LoVo (cell line): ENCODE results near the gene PSMA2.

ENCODE experiments used
- DNase-seq: peaks from one replicate; pipeline ENCODE4 v3.0.0-alpha.2; 2016; ENCODE audit warnings: low spot score

PSMA2 gene

DNA sequence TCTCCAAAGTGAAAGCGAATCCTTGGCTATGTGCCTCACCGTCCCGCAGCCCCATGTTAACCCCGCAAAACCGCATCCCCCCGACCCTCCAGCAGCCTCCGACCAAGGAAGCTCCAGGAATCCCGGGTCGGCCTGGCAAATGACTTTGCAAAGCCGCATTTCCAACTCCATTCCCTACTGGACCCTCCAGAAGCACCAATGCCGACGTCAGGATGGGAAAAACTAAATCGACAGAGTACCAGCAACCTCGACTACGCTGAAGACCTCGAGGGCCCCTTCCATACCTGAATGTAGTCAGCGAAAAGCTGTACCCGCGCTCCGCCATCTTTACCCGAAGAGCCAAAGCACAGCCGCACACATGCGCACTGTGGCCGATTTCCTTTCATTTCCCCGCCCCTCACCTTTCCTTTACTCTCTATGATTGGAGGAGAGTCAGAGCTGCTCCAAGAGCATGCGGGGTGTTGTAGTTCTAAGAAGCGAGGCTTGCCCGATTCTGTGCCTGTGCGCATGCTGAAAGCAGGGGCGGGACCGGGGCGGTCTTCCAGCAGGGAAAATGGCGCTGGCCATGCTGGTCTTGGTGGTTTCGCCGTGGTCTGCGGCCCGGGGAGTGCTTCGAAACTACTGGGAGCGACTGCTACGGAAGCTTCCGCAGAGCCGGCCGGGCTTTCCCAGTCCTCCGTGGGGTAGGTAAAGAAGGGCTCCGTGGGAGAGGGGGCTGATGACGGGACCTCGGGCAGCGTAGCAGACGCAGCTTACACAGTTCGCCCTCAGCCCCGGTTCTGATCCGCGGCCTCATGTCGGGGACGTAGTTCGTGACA lies at the start of gene PSMA2, which contains the start of gene MRPL32:
Gene PSMA2, minus strand, starts transcription at position 341 of the 818 bp plus-strand sequence. Its CDS starts 16 bp downstream, at position 325.
Gene MRPL32, plus strand, starts transcription at position 543 of the 818 bp plus-strand sequence. Its CDS starts 11 bp downstream, at position 554.
- DNase-seq: peak; percentile 100

DNA sequence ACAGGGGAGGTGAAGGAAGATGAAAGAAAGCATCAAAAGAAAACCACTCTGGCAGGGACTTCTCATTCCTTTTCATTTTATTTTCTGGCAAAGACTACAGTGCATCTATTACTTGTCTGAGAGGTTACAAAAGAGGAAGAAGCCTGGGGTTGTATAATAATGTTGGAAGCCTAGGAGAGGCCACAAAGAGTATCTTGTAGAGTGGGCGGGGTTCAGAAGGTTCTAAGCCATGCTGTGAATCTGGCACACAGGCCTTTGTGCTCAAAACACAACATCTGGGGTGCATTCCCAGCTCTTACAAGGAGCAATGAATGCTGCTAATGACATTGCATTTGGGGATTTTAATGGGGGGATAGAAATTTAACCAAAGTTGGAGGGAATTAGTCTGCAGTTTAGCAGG lies 49.6 kb upstream of the PSMA2 start:
- DNase-seq: no peak

DNA sequence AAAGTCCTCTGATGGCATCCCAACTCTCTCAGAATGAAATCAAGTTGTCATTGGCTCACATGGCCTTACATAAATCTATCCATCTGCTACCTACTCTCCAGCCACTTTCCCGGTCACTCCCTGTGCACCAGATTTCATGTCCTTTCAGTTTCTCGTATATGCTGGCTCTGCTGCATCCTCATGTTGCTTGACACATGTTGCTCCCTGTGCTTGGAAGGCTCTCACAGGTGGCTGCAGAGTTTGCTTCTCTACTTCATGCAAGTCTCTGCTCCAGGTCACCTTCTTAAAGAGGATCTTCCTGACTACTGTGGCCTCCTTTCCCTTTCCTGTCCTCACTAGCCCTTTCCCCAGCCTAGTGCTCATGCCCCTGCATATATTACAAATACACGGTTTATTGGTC lies 48.5 kb upstream of the PSMA2 start:
- no peak for DNase-seq

DNA sequence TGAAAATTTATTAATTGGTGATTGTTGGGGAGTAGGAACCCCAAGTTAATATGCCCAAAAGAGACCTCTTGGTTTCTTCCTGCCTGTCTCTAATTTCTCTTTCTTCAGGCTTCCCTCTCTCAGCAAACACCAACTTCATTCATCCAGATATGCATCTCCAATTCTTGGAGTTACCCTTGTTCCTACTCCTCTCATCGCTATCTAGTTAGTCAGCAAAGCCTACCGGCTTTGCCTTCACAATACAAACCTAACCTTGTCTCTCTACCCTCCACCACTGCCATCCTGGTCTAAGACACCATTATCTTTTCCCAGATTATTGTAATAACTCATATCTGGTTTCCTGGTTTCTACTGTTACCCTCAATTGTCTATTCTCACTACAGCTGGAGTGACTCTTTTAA lies 48.1 kb upstream of the PSMA2 start:
- no peak for DNase-seq

DNA sequence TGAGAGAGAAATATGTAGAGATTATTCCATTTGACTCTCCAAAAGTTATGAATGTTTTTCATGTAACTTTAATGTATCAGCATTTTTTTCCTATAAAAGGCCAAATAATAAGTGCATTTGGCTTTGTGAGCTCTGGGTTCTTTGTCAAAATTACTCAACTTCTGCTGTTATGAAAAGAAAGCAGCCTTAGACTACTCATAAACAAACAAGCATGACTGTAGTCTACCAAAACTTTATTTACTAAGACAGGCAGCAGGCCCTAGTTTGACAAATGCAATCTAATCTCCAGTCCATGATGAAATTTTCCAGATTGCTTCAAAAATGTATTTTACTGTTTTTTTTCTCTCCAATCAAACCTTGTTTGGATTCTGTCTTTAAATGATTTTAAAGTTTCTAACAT lies 46.5 kb upstream of the PSMA2 start:
- DNase-seq: no peak

GRCh38 chr7:42976371-42976770 lies 44.4 kb upstream of the PSMA2 start:
- no peak for DNase-seq

- DNase-seq: no peak
Measured at GRCh38 chr7:42972699-42973500, 40.9 kb upstream of the PSMA2 start.

GRCh38 chr7:42967391-42967790 lies 35.4 kb upstream of the PSMA2 start:
- DNase-seq: no peak

GRCh38 chr7:42964849-42965805 lies 33.2 kb upstream of the PSMA2 start:
- DNase-seq: no peak

DNA sequence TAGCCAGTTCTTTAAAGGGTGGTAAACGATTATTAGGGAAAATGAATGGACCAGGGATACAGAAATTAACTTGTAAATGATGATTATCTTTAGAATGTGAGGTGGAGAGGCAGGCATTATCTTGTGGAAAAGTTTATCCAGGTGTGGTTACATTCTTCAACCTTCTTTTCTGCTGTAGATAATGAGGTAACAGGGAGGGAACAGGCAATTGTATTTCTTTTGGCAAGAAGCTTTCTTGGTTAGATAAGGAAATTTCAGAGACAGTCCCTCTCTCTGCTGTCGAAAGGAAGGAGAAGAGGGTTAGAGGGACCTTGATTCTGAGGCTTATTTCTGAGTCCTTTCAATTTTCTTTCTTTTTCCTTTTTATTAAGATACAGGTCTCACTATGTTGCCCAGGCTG lies 32.3 kb upstream of the PSMA2 start:
- no peak for DNase-seq

- DNase-seq: no peak
Measured at GRCh38 chr7:42961170-42961569, 29.2 kb upstream of the PSMA2 start.

GRCh38 chr7:42960762-42961161 lies 28.8 kb upstream of the PSMA2 start:
- no peak for DNase-seq

DNA sequence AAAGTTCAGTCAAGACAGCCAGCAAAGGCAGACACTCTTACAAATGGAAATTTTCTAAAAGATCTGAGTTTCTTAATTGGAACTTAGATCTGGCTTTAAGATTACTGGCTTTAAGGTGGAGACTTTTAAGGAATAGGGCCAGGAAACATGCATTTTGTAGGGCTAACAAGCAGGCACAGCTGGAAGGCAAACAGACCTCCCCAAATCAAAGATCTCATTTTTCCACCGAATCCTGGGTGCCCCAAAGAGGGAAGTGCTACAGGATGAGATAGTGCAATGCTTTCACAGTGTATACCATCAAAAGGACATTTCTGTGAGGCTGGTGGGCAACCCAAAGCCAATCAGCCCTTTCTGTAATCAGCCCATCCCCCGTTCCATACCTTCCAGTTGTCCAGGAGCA lies 27.6 kb upstream of the PSMA2 start:
- DNase-seq: no peak

DNA sequence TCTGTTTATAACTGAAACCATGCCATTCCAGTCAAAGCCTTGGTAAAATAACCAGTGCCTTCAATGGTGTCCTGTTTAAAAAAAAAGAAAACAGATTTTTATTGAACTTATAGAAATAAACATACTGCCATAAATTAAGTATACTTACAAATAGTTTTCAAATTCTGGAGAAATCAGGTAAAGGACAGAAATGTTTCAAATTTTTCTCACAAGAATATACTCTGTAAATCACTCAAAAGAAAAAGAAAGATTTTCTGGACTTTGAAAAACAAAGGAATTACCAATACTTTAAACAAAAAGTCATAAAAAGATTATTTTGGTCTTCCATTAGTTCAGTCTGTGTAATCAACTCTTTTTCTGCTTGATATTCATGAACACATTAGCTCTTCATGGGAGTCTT lies 24.1 kb upstream of the PSMA2 start:
- DNase-seq: no peak

GRCh38 chr7:42953994-42954393 lies 22.0 kb upstream of the PSMA2 start:
- DNase-seq: no peak

DNA sequence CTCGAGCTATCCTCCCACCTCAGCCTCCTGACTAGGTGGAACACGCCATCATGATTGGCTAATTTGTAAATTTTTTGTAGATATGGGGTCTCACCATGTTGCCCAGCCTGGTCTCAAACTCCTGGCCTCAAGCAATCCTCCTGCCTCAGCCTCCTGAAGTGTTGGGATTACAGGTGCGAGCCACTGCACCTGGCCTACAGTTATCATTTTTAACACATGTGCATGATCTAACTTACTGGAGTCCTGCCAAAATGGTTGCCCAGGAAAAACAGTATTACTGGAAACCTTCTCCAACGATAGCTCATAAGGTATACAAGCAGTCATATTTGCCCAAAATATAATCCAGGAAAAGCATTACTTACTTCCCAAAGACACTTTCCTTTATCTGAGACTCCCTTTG lies 20.4 kb upstream of the PSMA2 start:
- DNase-seq: no peak

DNA sequence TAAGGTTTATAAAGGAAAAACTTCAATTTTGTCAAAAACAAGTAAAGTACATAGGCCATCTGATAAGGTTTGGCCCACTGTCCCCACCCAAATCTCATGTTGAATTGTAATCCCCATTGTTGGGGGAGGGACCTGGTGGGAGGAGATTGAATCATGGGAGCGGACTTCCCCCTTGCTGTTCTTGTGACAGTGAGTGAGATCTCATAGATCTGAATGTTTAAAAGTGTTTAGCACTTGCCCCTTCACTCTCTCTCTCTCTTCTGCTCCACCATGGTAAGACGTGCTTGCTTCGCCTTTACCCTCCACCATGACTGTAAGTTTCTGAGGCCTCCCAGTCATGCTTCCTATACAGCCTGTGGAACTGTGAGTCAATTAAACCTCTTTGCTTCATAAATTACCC lies 18.4 kb upstream of the PSMA2 start:
- no peak for DNase-seq

DNA sequence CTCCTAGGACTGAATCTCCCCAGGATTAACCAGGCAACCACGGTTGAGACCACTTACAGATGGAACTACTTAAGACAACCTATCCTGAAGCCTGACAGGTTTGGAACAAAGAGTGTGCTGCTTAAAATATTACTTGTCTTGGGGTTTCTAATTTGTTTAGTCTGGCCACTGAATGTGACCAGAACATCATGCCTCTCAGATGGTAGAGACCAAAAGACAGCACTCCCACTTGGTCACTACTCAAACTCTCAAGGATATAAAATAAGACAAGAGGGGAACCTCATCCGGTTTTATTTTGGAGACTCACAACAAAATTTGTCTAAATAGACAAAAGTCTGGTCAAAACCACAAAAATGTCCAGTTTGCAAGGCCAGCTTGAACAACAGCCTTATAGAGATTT lies 15.5 kb upstream of the PSMA2 start:
- no peak for DNase-seq

GRCh38 chr7:42946627-42946950 lies 14.6 kb upstream of the PSMA2 start:
- DNase-seq: no peak

DNA sequence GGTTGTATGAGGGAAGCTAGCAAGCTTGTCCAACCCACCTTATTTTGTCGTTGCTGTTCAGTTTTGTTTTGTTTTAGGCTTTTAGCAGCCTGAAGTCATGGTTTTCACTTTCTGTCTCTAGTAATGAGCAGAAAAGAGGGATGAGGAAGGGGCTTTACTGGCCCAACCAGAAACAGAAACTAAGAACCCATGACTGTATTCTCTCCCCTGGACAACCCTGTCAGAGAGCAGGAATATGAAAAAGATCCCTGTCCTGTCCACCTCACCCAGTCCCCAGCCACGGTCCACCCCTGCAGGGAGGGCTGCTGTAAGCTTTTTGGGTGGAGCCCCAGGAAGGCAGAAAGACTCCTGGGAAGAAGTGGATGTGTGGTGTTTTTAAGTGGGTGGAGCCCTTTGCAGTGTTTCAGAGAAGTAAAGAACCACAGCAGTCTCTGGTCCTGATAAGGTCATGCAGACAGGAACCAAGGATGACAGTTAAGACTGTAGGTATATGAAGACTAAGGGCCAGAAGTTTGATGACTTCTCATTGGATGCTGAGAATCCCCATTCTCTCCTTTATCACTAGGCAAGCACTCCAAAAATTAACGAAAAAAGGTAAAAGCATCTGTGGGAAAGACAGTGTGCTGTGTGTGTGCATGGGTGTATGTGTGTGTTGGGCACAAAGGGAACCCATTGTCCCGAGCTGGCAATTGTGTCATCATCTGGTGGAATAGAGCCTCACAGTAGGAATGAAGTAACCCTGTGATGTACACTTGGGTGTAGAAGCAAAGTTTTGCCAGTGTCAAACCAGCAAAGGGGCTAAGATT lies 14.1 kb upstream of the PSMA2 start:
- DNase-seq: no peak
